Anterior cingulate cortex (tissue), 58 donors: Measurements from ENCODE around the gene NBPF1.
"Not testable (repeated sequence)": the region's sequence is repeated elsewhere in the genome, so short reads cannot be mapped to it uniquely, and the experiment has no call there.

Experiments used
- DNase-seq, 58 donors: peaks; one replicate each; lab custom pipeline; 2025; lab: John Stamatoyannopoulos, UW

NBPF1 gene

GRCh38 chr1:16625497-16626408 lies 12.4 kb upstream of the NBPF1 start:
- DNase-seq = no peak

- DNase-seq = peak in 1 of 58 donors; percentile 43
These were observed 10.7 kb upstream of the NBPF1 start for GRCh38 chr1:16623812-16624719.

GRCh38 chr1:16623337-16623736 lies 10.0 kb upstream of the NBPF1 start:
- DNase-seq = peak in 2 of 58 donors; percentile 18 to 45

- DNase-seq = not testable (repeated sequence)
These were observed 8.4 kb upstream of the NBPF1 start for GRCh38 chr1:16621681-16622315.

GRCh38 chr1:16621300-16621658 lies 7.9 kb upstream of the NBPF1 start:
- no peak for DNase-seq

- DNase-seq = peak in 1 of 58 donors; percentile 34
These were observed 6.6 kb upstream of the NBPF1 start for GRCh38 chr1:16619803-16620501.

GRCh38 chr1:16618719-16619118 lies 5.4 kb upstream of the NBPF1 start:
- DNase-seq = peak in 9 of 58 donors; percentile 37 to 62 (median 52)

- no peak for DNase-seq
These were observed 4.6 kb upstream of the NBPF1 start for GRCh38 chr1:16617778-16618580.

GRCh38 chr1:16617114-16617631 lies 3.8 kb upstream of the NBPF1 start:
- no peak for DNase-seq

- no peak for DNase-seq
These were observed 2.2 kb upstream of the NBPF1 start for GRCh38 chr1:16615253-16616252.

- DNase-seq = peak in 1 of 58 donors; percentile 28
These were observed 1.2 kb upstream of the NBPF1 start for GRCh38 chr1:16614361-16615252.

GRCh38 chr1:16612332-16613172 lies 812 bp downstream of the NBPF1 start:
- DNase-seq = peak in 52 of 58 donors; percentile 56 to 97 (median 78)

- not testable (repeated sequence) for DNase-seq
These were observed 1.4 kb downstream of the NBPF1 start for GRCh38 chr1:16611981-16612331.

- DNase-seq = not testable (repeated sequence)
These were observed 2.2 kb downstream of the NBPF1 start for GRCh38 chr1:16611164-16611563.

GRCh38 chr1:16610553-16610952 lies 2.8 kb downstream of the NBPF1 start:
- not testable (repeated sequence) for DNase-seq

- DNase-seq = not testable (repeated sequence)
These were observed 3.6 kb downstream of the NBPF1 start for GRCh38 chr1:16609761-16610160.
